Skin of body (tissue), 2 donors: Measurements from ENCODE around the gene PSME3IP1. TPM values are rescaled to one million over a fixed set of nuclear protein-coding genes. Genes with fewer than 3 reads are reported as not detected.
A peak's percentile ranks its signal among the peaks of the same experiment; 100 is the strongest.
"Not testable (repeated sequence)": the region's sequence is repeated elsewhere in the genome, so short reads cannot be mapped to it uniquely, and the experiment has no call there.

Source experiments
- DNase-seq: peaks from one replicate; lab custom pipeline; 2025; lab: John Stamatoyannopoulos, UW
- total RNA-seq: library from RNA; depleted of rRNA; stranded (reverse); fragments of >200 nt; gene quantifications from one replicate; pipeline ENCODE4 v1.2.3, GENCODE V29; 2014

The PSME3IP1 gene
- total RNA-seq, 1 donor from 2014 or later = 39.9 TPM

DNA sequence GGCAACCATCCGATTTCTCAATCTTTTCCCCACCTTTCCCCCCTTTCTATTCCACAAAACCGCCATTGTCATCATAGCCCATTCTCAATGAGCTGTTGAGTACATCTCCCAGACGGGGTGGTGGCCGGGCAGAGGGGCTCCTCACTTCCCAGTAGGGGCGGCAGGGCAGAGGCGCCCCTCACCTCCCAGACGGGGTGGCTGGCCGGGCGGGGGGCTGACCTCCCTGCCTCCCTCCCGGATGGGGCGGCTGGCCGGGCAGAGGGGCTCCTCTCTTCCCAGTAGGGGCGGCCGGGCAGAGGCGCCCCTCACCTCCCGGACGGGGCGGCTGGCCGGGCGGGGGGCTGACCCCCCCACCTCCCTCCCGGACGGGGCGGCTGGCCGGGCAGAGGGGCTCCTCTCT lies 14.5 kb upstream of the PSME3IP1 start:
- DNase-seq = not testable (repeated sequence)

DNA sequence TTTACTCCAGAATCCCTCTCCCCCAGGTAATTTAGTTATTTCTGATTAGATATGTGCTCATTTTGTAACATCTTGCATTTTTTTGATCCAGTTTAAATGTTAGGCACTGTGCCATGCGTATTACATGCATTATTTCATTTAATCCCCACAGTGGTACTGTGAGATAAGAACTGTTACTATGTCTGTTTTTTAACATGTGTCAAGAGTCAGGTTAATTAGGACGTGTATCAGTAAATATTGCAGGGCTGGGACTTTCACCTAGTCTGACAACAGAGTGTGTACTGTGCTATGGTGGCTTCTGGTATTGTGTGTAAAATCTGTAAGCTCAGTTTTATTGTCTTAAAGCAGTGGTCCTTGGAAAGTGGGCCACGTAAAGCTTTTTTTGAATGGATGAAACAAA lies 10.9 kb upstream of the PSME3IP1 start:
- no peak for DNase-seq

DNA sequence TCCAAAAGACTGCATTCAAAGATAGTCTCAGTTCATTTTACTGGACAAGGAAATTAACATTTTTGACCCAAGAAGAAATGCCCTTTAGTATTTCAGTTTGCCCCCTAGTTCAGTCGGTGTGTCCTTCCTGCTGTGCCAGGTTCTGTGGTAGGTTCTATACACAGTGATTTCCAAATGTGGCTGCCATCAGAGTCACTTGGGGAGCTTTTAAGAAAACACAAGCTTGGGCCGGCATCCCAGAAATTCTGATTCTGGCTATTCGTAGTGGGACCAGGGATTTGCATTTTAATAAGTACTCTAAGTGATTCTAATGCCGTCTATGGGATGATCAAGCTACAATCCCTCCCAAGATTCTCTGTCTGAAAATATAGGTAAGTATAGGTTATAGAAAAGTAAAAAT lies 10.4 kb upstream of the PSME3IP1 start:
- DNase-seq = no peak

DNA sequence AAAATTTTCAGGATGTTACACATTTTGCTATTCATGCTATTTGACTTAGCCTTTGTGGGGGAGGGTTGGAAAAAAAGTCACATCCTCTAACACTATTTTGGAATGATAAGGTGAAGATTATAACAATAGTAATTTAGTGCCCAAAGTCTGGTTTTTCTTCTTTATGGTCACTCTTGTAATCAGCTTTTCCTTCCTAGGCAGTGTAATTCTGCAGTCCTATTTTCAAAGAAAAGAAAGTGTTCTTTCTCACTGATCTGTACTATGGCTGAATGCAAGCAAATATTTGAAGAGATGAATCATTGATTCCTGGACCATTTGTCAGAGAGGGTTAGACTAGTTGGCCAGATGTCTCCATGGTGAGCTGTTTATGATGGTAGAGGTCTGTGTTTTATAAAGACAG lies 8.7 kb upstream of the PSME3IP1 start:
- peak; percentile 27 for DNase-seq

DNA sequence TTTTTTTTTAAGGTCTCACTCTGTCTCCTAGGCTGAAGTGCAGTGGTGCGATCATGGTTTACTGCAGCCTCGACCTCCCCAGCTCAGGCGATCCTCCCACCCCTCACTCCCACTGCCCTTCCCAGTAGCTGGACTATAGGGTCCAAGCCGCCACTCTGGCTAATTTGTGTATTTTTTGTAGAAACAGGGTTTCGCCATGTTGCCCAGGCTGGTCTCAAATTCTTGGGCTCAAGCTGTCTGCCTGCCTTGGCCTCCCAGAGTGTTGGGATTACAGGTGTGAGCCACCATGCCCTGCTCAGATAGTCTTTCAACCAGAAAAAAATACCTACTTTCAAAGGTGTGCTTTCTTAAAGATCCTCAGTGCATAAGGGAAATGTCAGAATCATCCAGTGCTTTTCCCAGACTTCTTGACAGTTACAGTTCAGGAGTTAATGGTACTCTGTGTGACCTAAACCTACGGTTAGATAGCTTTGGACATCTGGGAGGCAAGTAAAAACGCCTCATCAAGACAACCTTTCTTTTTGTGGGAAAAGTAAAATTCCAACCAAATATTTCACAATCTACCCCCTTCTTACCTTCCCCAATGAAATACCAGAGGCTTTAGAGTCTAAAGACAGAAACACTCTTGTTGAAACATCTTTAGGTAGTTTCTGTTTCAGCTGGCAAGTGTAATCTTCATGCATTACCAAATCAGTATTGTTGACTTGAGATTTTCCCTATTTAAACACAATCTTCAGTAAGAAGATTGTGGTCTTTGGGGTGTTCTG lies 7.1 kb upstream of the PSME3IP1 start:
- no peak for DNase-seq

DNA sequence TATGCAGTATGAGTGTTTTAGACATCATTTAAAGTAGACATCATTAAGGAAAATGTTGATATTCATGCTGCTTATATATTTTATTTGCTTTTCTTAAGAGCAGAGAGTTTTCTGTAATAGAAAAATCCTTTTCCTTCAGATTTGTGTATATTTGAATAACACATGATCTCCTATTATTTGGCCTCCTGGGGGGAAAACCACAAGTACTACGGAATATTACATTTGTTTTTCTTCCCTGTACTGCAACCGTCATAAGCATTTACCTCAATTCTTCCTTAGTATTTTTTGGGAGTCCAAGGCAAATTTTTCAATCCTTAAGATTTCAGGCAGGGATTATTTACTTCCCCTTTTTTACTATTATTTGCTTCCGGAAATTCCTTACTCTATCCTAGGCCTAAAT lies 6.3 kb upstream of the PSME3IP1 start:
- no peak for DNase-seq

DNA sequence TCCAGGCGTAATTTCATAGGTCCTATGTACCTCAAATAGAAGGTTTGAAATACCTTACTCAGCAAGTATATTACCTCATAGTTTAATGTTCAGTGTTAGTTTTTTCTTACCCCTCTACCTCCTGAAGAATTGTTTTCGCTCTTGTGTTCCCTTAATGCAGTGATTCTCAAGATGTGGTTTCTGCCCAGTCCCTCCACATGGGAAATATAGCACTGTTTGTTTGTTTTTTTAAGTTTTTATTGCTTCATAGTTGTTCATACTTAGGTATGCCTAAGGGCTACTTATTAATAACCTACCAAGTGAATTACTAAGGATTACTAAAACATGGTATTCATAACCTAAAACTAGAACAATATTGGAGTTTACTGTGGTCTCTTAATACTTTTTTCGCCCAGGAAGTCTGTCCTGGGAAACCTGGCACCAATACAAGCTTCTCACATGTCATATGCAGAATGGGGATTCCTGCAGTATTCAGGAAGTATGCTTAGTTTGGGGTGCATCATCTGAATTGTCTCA lies 5.3 kb upstream of the PSME3IP1 start:
- DNase-seq = no peak

DNA sequence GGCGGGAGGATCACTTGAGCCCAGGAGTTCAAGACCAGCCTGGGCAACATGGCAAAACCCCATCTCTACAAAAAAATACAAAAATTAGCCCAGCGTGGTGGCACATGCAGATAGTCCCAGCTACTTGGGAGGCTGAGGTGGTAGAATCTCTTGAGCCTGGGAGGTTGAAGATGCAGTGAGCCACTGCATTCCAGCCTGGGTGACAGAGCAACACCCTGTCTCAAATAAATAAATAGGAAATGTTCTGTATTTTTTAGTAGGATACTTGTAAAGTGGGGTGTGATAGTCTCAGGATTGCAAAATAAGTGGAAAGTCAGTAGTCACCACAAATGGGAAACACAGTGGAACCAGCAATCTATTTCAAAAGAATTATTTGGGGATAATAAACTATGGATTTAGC lies 4.3 kb upstream of the PSME3IP1 start:
- DNase-seq = no peak

DNA sequence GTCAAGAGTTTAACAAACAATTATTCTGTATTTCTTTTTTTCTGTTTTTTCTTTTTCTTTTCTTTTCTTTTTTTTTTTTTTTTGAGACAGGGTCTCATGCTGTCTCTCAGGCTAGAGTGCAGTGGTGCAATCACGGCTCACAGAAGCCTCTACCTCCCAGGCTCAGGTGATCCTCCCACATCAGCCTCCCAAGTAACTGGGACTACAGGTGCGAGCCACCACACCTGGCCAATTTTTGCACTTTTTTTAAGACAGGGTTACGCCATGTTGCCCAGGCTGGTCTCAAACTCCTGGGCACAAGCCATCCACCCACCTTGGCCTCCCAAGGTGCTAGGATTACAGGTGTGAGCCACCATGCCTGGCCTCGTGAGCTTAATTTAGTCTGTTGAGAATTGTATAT lies 3.7 kb upstream of the PSME3IP1 start:
- DNase-seq = not testable (repeated sequence)

DNA sequence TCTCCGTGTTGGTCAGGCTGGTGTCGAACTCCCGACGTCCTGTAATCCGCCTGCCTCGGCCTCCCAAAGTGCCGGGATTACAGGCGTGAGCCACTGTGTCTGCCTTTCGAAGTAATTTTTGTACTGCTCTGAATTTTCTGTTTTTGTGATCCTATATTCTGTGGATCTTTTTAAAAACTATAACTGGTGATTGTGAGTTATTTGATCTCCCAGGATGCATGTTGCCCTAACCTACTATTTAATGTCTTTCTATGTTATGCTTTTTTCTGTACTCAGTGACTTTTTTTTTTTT lies 2.8 kb upstream of the PSME3IP1 start:
- DNase-seq = no peak

DNA sequence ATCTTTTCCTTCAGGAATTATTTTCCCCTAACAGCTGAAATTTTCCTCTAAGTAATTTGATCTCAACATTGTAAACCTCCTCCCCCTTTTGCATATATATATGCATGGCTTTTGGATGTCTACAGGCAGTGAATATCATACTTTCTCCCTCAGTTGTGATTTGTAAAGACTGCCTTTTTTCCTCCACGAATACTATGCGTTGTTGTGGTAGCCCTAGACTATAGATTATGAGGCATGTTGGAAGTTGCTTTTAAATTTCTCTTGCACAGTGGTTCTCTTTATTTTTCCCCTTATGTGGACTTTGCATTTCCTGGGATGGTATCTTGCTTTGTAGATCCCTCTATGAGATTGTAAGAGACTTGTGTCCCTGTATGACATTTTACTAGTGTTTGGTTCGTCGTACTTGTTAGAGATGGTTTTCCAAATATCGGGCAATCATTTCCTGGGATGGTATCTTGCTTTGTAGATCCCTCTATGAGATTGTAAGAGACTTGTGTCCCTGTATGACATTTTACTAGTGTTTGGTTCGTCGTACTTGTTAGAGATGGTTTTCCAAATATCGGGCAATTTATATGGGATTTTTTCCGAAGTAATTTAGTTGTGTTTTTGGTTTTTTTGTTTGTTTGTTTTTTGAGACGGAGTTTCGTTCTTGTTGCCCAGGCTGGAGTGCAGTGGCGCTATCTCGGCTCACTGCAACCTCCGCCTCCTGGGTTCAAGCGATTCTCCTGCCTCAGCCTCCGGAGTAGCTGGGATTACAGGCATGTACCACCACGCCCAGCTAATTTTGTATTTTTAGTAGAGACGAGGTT lies 2.3 kb upstream of the PSME3IP1 start:
- not testable (repeated sequence) for DNase-seq

DNA sequence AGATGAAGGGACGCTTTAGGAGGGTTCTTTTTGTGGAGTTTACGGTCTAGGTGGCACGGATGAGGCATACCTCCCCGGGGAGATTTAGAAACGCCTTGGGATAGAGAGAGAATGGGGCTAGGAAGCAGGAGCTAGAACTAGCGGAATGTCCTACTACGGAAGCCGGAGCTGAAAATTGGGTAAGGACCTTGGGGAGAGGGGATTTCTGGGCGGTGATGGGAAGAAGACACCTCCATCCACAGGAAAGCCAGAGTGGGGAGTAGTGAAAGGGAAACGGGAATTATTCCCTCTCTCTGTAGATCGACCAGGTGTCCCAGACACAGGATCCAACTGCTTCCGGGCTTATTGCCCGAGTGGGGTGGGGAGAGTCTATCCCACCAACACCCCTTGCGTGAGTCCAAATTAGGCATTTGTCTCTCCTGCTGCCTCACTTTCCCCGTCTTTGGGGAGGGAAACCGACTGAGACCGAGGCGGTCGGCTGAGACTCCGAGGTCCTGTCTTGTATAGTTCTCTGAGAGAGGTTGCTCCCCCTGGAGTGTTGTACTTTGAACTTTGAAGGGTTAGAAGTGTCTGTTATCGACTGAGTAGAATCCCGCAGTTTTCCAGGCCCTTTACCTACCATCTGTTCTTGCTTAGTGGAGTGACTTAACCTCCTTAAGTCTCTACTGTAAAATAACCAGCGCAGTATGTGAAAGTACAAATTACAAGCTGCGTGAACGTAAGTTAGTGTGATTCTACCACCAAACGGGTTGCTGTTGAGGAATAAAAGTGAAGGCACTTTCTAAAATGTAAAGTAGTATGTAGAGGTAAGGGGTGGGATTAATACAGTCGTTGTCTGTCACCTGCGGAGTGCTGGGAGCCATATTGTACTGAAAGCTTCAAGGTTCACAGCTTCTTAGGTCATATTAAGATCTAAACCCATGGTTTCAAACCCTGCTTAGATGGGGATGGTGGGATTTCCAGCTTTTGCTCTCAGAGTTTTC lies 1.3 kb upstream of the PSME3IP1 start:
- DNase-seq = peak; percentile 29

DNA sequence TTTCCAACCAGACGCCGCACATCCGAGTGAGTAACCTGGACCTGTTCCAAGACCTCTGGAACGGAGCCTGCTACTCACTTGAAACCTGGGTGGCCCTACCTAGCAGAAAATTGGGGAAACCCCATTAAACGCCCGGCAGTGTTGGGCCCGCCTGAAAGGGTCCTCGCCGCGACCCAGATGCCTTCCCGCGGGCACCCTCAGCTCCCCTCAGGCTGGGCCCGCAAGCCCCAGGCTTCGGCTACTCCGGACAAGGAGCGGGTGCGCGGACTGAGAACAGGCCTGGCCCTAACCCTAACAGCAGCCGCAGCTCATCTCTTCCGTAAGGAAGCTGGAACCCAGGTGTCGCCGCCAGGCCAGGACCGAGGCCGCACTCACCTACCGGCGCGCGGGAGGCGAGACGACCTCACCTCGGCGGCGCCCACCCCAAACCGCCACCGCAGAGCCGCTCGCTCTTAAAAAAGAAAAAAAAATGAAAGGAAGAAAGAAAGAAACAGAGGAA lies 344 bp downstream of the PSME3IP1 start:
- DNase-seq = peak; percentile 49

DNA sequence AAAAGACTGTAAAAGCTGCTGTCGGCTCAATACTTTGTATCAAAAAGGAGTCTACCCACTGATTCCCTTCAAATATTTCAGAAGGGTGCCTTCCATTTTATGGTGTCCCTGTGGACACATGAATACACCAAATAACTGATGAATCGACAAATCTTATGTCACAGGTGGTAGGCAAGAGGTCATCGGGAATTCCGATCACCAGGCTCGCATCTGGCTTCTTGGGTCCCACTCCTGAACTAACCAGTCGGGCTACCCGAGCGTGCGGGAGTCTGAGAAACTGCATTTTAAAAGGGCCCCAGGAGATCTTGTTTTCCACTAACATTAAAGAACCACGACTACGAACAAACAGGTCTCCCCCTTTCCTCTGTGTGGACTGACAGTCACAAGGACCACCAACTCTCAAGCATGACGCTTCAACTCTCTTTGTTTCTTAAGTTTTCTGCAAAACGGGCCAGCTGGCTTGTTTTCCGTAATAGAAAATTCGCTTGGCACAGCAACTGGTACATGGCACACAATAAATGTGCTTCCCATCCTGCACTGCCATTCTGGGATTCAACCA lies 873 bp downstream of the PSME3IP1 start:
- no peak for DNase-seq

DNA sequence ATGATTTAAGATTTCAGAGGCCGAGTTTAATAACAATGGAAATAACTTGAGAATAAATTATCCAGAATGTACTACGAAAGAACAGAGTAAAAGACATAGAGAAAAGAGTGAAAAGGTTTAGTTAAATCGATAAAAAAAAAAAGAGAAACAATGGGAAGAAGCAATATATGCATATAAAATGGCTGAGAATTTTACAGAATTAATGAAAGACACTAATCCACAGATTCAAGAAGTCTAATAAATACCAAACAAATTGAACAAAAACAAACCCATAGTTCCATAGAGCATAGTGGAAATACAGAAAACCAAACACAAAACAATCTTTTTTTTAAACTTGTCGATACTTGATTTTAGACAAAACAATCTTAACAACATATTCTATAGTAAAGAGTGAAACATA lies 1.7 kb downstream of the PSME3IP1 start:
- DNase-seq = no peak

DNA sequence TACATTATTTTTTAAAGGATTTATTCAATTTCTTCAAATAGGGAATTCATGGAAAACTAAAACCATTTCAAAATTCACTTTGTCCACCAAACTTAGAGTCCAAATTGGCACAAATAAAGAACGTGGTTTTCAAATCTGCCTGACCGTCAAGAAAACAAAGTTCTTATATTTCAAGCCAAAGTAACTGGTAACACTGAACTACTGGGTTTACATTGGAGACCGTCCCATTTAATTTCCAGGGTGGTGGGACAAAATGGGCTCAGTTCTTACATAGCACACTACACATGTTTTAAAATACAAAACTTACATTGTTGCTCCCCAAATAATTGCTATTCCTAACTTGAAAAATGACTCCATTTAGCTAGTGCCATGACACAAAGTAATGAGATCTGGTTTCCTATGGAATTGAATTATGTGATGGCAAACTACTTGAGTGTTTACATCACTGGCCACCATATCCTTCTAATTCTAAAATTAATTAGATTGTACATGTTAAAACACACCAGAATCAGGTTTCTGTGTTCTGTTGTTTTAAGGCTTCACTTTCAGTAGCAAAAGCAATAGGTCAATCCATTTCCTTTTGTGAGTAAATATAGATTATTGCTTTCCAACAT lies 6.5 kb downstream of the PSME3IP1 start:
- DNase-seq = no peak

DNA sequence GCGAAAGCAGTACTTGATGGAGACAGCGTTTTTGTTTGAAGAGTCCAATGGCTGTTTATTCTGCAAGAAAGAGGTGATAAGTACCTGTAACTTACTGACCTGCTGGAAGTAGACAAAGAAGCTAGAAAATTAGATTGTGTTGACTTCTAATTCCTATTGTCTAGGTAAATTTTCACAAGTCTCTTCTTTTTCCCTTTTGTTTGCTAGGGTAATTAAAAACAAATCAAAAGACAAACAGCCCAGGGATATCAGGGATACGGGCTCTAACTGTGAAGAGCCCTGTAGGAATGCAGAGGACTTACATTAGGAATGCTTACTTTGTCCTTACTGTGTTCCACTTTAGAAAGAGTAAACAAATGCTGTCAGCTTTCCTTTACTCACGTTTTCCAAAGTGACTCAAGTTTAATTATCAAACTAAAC lies 7.0 kb downstream of the PSME3IP1 start:
- DNase-seq = no peak

DNA sequence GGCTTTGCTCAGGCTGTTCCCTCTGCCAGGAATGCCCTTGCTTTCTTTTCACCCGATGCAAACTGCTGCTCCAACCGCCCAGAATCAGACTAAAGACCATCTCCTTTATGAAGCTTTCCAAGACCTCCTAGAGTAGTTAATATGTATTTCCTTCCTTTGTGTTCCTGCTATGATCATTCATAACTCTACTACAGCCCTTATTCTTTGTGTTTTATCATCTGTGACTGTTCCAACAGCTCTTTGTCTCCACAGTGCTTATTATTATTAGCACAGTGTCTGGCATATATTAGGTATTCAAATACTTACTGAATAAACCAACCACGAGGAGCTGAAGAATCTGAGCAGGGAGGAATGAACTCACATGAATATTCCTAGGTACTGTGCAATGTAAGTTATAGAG lies 7.6 kb downstream of the PSME3IP1 start:
- no peak for DNase-seq

DNA sequence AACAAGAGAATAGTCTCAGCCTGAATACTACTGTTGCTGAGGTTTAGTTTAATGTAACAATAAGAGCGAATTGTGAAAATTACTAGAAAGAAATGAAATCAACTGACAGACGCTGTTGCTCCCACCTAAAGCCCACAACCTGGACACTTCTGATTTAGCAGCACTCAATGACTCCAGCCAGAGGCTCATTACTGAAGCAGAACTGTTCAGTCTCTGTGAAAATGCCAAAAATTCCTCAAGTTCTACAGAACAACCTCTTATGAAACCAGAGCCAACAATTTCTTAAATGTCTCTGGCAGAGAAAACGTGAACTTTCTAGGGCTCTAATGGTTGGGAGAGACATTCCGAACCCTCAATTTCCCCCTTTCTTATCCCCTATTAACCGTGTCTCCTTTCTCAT lies 9.9 kb downstream of the PSME3IP1 start:
- DNase-seq = no peak

DNA sequence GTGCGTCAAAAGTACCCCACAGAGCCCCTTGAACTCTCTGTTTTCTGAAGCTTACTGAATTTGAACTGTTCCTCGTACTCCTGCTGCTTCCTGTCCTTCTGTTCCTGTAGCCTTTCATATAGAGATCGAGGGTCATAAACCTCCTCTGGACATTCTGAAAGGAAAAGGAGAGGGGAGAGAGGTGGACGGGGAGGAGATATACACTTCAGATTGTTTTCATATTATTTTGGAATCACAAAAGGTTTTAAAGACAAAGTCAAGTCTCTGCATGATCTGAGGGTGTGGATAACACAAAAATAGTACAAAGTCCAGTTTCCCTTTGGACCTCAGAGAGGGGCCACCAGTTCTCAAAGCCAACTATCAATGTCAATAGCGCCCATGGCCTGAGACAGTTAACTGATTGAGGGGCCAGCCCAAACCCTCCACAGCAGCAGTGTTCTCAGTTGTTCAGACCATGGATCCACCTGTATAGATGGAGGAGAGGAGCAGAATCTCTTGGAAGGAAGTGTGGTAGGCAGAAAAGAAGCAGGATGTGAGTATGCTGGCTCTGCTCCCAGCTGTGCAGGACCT lies 13.0 kb downstream of the PSME3IP1 start:
- no peak for DNase-seq
